GM12878 (cell line): ENCODE measurements around the gene SYNJ2BP. TPM values are rescaled to one million over a fixed set of nuclear protein-coding genes. Genes with fewer than 3 reads are reported as not detected.

Experiments
- HDAC6 ChIP-seq: fragments of 200-600 bp; sonication (generic); IDR thresholded peaks from one replicate; pipeline ENCODE4 v1.8.0; 2017; ENCODE audit warnings: antibody characterized with exemption; ENCODE audit not compliant: unreplicated experiment
- NKRF ChIP-seq: fragments of 450-650 bp; conservative IDR thresholded peaks from 2 replicates; pipeline ENCODE4 v1.6.1; 2017; ENCODE audit warnings: mild to moderate bottlenecking, moderate library complexity
- PRDM15 ChIP-seq: fragments of 450-650 bp; formaldehyde crosslinking; IDR thresholded peaks from 2 replicates; pipeline ENCODE4 v1.4.0; 2020; ENCODE audit warnings: mild to moderate bottlenecking, moderate library complexity
- USF1 ChIP-seq: IDR thresholded peaks from 2 replicates; pipeline ENCODE4 v1.6.1; 2011; ENCODE audit warnings: borderline replicate concordance, low read depth, mild to moderate bottlenecking, moderate library complexity, mixed read lengths, low read length; ENCODE audit not compliant: insufficient read depth; ENCODE audit errors: extremely low read length
- WRNIP1 ChIP-seq: IDR thresholded peaks from 2 replicates; pipeline ENCODE4 v1.6.1; 2011; ENCODE audit warnings: low read depth, low read length, improper control_type of control experiment, borderline replicate concordance
- polyA plus RNA-seq, 11 experiments: library from polyadenylated mRNA; depleted of rRNA in 4 of 11; unstranded in 6 of 11; stranded (reverse) in 5 of 11; fragments of >200 nt; fragmentation: Nextera tagmentation in 4 of 11; fragmentation: Illumina TruSeq in 1 of 11; extraction: Ambion mirVana in 4 of 11; extraction: Trizol in 1 of 11; gene quantifications; 1 replicate in 1 of 11; 2 replicates in 10 of 11; pipeline versions ENCODE4 v1.2.1 to v1.2.3, GENCODE V29; 2011 to 2016; ENCODE audit warnings: inconsistent platforms in 2 of 11, missing spikeins in 2 of 11, low read depth in 1 of 11
- total RNA-seq, 4 experiments: library from RNA; depleted of rRNA in 3 of 4; stranded (reverse); fragments of >200 nt in 3 of 4; fragmentation: Illumina TruSeq in 1 of 4; extraction: Trizol in 1 of 4; gene quantifications; 2 replicates each; pipeline versions ENCODE4 v1.2.1 to v1.2.3, GENCODE V29; 2013 to 2021

The SYNJ2BP gene
- total and polyA plus RNA-seq, 10 of the 15 experiments (the other 5 are each of a cell fraction or from before 2014, with no cell fraction given) = 8.0 to 27.5 (median 17.5) TPM

GRCh38 chr14:70416338-70416724 is 559 bp downstream of the SYNJ2BP start (continued):
- TF ChIP-seq PRDM15 (CRISPR knock-in tag) (no peak), HDAC6 (no peak), NKRF (no peak), USF1 (no peak), WRNIP1 (no peak)
